Measurements from ENCODE around the gene CCDC141. TPM values are rescaled to one million over a fixed set of nuclear protein-coding genes. Genes with fewer than 3 reads are reported as not detected.

The CCDC141 gene, protein sequence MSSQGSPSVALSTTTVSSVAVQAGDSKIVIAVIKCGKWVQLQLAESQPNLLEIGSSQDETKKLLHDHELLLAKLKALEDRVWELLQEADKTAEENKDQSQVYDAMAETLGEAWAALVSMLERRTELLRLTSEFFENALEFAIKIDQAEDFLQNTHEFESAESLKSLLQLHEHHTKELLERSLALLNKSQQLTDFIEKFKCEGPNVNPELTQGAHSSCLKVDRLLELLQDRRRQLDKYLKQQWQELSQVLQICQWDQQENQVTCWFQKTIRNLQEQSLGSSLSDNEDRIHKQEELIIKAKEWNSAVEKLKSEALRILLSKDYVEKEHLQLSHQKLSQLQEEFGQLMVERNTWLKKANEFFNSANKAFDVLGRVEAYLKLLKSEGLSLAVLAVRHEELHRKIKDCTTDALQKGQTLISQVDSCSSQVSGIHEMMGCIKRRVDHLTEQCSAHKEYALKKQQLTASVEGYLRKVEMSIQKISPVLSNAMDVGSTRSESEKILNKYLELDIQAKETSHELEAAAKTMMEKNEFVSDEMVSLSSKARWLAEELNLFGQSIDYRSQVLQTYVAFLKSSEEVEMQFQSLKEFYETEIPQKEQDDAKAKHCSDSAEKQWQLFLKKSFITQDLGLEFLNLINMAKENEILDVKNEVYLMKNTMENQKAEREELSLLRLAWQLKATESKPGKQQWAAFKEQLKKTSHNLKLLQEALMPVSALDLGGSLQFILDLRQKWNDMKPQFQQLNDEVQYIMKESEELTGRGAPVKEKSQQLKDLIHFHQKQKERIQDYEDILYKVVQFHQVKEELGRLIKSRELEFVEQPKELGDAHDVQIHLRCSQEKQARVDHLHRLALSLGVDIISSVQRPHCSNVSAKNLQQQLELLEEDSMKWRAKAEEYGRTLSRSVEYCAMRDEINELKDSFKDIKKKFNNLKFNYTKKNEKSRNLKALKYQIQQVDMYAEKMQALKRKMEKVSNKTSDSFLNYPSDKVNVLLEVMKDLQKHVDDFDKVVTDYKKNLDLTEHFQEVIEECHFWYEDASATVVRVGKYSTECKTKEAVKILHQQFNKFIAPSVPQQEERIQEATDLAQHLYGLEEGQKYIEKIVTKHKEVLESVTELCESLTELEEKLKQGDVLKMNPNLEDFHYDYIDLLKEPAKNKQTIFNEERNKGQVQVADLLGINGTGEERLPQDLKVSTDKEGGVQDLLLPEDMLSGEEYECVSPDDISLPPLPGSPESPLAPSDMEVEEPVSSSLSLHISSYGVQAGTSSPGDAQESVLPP (N-terminal part only)
- not detected in 2 replicates for total RNA-seq

DNA sequence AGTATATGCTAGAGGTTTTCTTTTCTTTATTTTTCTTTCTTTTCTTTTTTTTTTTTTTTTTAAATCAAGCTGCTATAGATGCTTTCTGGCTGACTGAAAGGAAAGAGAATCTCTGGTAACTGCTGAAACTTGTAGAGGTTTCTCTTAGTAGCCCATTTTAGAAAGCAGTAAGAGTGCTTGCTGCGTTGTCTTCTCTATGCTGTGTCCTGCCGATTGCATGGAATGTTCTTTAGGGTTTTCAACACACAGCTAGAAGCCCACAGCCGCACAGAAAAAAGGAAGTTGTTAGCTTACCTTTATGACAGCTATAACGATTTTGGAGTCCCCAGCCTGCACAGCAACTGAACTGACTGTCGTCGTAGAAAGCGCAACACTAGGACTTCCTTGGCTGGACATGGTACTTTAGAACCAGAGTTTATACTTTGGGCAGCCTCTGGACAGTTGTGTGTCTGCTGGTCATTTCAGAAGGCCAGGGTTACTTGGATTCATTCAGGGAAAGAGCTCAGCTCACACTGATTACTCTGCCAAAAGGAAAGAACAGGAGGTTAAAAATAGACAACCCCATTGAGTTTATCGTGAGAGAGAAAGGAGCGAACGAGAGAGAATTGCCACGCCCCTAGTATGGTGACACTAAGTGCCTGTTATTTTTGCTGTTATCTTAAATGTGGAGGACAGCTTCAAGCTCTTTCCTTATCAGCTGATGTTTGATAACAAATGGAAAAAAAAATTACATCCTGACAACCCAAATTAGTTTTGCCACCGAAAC lies at the start of gene CCDC141:
Gene CCDC141, minus strand, starts transcription at position 592 of the 766 bp plus-strand sequence. Its CDS starts 196 bp downstream, at position 396.

DNA sequence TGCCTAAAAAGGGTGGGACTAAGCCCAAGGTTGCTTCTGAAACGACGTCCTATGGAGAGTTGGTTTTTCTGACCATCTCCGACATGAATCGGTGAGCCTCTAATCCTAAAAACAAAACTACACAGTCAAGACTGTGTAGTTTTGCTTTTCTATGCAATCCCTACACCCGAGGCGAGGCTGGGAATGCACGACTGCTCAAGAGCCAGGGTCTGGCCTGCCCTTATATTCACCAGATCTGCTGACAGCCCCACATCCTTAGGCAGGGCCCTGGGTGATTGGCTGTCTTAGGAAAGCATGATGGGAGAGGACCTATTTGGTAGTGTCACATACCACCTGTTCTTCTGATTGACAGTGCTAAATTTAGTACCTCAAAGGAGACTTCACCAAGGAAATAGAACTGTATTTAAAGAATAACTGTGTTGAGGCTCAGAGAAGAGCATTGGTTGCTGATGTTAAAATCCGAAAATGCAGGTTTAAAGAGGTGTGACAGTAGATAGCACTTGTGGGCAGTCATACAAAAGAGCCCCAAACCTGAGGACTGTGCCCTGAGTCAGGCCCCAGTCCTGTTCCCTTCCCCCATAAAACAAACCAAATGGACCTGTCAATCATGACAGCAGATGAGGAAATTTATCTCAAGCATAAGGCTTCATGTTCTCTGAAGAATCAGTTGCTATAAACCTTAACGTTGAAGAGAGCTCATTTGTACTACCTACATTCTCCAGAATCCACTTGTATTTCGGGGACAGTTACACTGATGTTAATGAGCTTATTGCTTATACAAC lies 242.5 kb downstream of the CCDC141 start, which contains the start of gene TTN:
Gene TTN, minus strand, starts transcription at position 197 of the 782 bp plus-strand sequence. CDS start 2,781 bp downstream, outside the sequence.

Other genes with a start within 250 kb of the CCDC141 start
- gene TTN, start 242.7 kb downstream of the CCDC141 start, total RNA-seq: not detected in 2 replicates
- 8.1 and 9.0 TPM in 2 replicates for gene SESTD1, start 214.7 kb upstream of the CCDC141 start, total RNA-seq